Activated CD8-positive, alpha-beta memory T cell treated with anti-CD3 and anti-CD28 coated beads for 4 hours (primary cell): Measurements from ENCODE around the gene OR4A5.
"Not testable (repeated sequence)": the region's sequence is repeated elsewhere in the genome, so short reads cannot be mapped to it uniquely, and the experiment has no call there.

ENCODE experiments used
- DNase-seq, 2 donors: peaks; one replicate each; pipeline ENCODE4 v3.0.0-alpha.2; 2020; ENCODE audit warnings: low read depth in 2 of 2

OR4A5 gene, protein sequence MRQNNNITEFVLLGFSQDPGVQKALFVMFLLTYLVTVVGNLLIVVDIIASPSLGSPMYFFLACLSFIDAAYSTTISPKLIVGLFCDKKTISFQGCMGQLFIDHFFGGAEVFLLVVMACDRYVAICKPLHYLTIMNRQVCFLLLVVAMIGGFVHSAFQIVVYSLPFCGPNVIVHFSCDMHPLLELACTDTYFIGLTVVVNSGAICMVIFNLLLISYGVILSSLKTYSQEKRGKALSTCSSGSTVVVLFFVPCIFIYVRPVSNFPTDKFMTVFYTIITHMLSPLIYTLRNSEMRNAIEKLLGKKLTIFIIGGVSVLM

GRCh38 chr11:54706532-54706931, at the start of gene OR4A5:
OR4A5 (plus strand) TSS chr11:54706832; CDS start chr11:54706885, 53 bp downstream.
- not testable (repeated sequence) for DNase-seq

DNA sequence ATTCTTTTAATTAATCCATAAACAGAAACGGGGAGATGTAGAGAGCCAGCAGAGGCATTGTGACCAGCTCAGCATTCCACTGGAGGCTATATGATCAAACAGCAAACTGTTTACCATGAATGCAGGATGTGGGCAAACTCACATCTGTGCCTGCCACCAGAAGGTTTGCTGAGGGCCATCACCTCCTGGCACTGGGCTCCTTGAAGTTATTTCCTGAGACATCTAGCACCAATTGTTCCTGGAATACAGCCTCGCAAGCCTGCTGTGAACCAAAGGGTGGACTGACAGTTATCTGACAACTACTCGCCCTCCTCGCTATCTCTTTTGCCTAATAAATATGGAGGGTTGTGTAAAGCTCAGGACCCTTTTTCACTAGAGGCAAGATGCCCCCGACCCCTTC, 13.5 kb downstream of the OR4A5 start:
- not testable (repeated sequence) for DNase-seq
